Measurements from ENCODE around the gene HSPA14. TPM values are rescaled to one million over a fixed set of nuclear protein-coding genes. Genes with fewer than 3 reads are reported as not detected.

The HSPA14 gene
- total RNA-seq (ENCODE audit: low replicate concordance): 5.4 and 7.6 TPM in 2 replicates

GRCh38 chr10:14837757-14838581 is at the start of gene HSPA14, which contains the start of the genes CDNF and MSANTD7:
Gene HSPA14 (plus strand): TSS chr10:14838306. CDS start chr10:14838403, 97 bp downstream.
Gene CDNF (minus strand): TSS chr10:14838037. CDS start chr10:14837946, 91 bp downstream.
Gene MSANTD7 (plus strand): TSS chr10:14838306. CDS start chr10:14842285, 3,979 bp downstream.

DNA sequence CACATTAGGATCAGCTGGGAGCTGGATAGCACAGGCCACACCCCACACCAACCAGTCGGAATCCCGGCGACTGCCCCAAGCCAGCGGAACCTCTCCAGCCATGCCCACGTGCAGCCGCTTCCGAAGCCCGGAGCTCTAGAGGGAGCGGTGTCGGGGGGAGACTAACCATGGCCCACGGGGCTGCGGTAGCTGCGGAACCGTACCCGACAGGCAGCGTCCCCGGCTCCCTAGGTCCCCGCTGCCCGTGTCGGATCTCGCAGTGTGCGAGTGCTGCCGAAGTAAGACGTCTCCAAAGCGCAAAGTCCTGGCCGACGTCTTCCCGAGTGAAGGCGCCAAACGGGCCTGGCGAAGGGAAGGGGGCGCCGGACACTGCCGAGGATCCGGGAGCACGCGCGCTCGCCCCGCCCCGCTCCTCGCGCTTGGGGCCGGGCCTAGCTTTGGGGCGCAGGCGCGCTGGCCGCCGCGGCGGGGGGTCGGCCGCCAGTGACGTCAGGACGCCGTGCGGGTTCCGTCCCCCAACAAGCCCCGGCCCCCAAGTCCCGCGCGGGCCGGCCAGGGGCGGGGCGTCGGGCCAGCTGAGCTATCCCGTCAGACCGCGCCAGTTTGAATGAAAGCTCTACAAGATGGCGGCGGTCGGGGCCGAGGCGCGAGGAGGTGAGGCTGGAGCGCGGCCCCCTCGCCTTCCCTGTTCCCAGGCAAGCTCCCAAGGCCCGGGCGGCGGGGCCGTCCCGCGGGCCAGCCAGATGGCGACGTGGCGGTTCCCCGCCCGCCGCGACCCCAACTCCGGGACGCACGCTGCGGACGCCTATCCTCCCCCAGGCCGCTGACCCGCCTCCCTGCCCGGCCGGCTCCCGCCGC is 40.4 kb downstream of the HSPA14 start, which contains the start of gene SUV39H2:
Gene SUV39H2 (plus strand): TSS at position 601 of the 858 bp plus-strand sequence. CDS start 23 bp downstream, at position 624.

Other genes with a start within 250 kb of the HSPA14 start
- gene FAM107B, start 63.4 kb upstream of the HSPA14 start, total RNA-seq (ENCODE audit: low replicate concordance): 8.0 and 23.0 TPM in 2 replicates
- 0.35 and 0.83 TPM in 2 replicates for gene CDNF, start 269 bp upstream of the HSPA14 start, total RNA-seq (ENCODE audit: low replicate concordance)
- 11.7 and 16.5 TPM in 2 replicates for gene MSANTD7, start within 50 bp of the HSPA14 start, total RNA-seq (ENCODE audit: low replicate concordance)
- gene SUV39H2, start 40.6 kb downstream of the HSPA14 start, total RNA-seq (ENCODE audit: low replicate concordance): 4.4 and 7.5 TPM in 2 replicates
- 5.0 and 19.0 TPM in 2 replicates for gene DCLRE1C, start 115.8 kb downstream of the HSPA14 start, total RNA-seq (ENCODE audit: low replicate concordance)
- 0.94 TPM in 1 of 2 replicates, not detected in the other for gene MEIG1, start 121.1 kb downstream of the HSPA14 start, total RNA-seq (ENCODE audit: low replicate concordance)
- not detected in 2 replicates for gene OLAH, start 205.6 kb downstream of the HSPA14 start, total RNA-seq (ENCODE audit: low replicate concordance)

Measured in smooth muscle cell of the coronary artery (primary cell).